AG09319 (cell line): ENCODE results near the gene CEP85.
A peak's percentile ranks its signal among the peaks of the same experiment; 100 is the strongest.

ENCODE experiments used
- DNase-seq: peaks from one replicate; pipeline ENCODE4 v3.0.0-alpha.2; 2010; ENCODE audit warnings: low read depth; ENCODE audit errors: extremely low read depth
- CTCF ChIP-seq: IDR thresholded peaks from 2 replicates; pipeline ENCODE4 v1.5.1; 2011; ENCODE audit warnings: low read depth, mild to moderate bottlenecking, inconsistent platforms, low read length, moderate library complexity

CEP85 gene, protein sequence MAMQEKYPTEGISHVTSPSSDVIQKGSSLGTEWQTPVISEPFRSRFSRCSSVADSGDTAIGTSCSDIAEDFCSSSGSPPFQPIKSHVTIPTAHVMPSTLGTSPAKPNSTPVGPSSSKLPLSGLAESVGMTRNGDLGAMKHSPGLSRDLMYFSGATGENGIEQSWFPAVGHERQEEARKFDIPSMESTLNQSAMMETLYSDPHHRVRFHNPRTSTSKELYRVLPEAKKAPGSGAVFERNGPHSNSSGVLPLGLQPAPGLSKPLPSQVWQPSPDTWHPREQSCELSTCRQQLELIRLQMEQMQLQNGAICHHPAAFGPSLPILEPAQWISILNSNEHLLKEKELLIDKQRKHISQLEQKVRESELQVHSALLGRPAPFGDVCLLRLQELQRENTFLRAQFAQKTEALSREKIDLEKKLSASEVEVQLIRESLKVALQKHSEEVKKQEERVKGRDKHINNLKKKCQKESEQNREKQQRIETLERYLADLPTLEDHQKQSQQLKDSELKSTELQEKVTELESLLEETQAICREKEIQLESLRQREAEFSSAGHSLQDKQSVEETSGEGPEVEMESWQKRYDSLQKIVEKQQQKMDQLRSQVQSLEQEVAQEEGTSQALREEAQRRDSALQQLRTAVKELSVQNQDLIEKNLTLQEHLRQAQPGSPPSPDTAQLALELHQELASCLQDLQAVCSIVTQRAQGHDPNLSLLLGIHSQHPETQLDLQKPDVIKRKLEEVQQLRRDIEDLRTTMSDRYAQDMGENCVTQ

GRCh38 chr1:26233903-26234643 lies at the start of gene CEP85:
TSS of gene CEP85 (plus strand) at chr1:26234200. CDS start at chr1:26239784, 5,584 bp downstream.
- peak; percentile 88 for TF ChIP-seq CTCF
- peak; percentile 95 for DNase-seq

DNA sequence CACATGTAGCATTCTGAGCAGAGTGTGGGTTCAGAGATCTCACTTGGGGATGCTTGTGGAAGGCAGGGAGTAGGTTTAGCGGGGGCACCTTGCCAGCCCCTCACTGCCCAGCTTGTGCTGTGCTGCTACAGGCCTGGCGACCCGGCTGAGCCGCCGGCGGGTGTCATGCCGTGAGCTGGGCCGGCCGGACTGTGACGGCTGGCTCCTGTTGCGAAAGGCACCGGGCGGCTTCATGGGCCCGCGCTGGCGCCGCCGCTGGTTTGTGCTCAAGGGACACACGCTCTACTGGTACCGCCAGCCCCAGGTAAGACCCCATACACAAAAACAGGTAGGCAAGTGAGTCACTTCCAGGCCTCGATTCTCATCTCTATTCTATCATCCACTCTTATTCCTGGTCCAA lies 49.1 kb upstream of the CEP85 start:
- no peak for TF ChIP-seq CTCF
- DNase-seq = no peak

DNA sequence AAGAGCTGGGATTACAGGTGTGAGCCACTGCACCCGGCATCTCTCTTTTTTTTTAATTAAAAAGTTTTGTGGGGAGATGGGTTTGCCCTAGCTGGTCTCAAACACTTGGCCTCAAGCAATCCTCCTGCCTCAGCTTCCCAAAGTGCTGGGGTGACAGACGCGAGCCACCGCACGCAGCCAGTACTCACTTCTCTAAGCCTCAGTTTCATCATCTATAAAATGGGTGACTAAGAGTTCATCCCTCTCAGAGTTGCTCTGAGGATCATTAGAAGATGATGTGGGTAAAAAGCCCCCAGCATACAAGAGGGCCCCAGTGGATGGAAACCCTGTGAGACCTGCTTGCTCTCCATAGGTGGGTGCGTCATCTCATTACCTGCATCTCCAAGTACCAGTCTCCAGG lies 46.1 kb upstream of the CEP85 start:
- no peak for TF ChIP-seq CTCF
- no peak for DNase-seq

- TF ChIP-seq CTCF = no peak
- DNase-seq = no peak
These were observed 45.5 kb upstream of the CEP85 start for GRCh38 chr1:26188477-26188876.

DNA sequence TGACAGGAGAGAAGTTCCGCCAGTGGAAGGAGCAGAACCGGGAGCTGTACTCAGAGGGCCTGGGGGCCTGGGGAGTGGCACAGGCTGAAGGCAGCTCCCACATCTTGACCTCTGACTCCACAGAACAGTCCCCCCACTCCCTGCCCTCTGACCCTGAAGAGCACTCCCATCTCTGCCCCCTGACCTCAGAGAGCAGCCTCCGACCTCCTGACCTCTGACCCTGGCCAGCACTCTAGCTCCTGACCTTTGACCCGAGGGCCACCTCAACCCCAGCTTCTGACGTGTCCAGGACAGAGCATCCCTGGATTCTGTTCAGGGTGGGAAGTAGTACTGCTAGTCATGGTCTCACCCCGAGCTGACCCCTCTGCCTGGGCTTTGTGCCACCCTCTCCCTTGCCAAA lies 44.7 kb upstream of the CEP85 start:
- TF ChIP-seq CTCF = no peak
- DNase-seq = no peak

- TF ChIP-seq CTCF = no peak
- DNase-seq = no peak
These were observed 44.2 kb upstream of the CEP85 start for GRCh38 chr1:26189751-26190275.
